Left lung (tissue), 10 donors: ENCODE data around the gene OR51A4. TPM values are rescaled to one million over a fixed set of nuclear protein-coding genes. Genes with fewer than 3 reads are reported as not detected.

Experiments used
- ATAC-seq: fragments of 200-7000 bp; cut with Tn5 transposase; one replicate; pipeline ENCODE4 v1.9.1; 2020; ENCODE audit warnings: moderate library complexity
- DNase-seq, 4 donors: peaks; one replicate each; pipeline ENCODE4 v3.0.0-alpha.2; 2013 to 2020
- H3K27ac ChIP-seq, 2 donors: fragments of 200-600 bp; sonication (generic) in 1 of 2; one replicate each; pipeline versions ENCODE4 v1.5.0 to v1.8.0; 2020 to 2021
- H3K27me3 ChIP-seq, 2 donors: fragments of 200-600 bp; sonication (generic) in 1 of 2; one replicate each; pipeline versions ENCODE4 v1.5.0 to v1.8.0; 2020 to 2021
- H3K36me3 ChIP-seq, 2 donors: fragments of 200-600 bp; sonication (generic) in 1 of 2; one replicate each; pipeline versions ENCODE4 v1.5.0 to v1.8.0; 2020 to 2021
- H3K4me1 ChIP-seq, 2 donors: fragments of 200-600 bp; one replicate each; pipeline ENCODE4 v1.8.0; 2021
- H3K4me3 ChIP-seq, 2 donors: fragments of 200-600 bp; sonication (generic) in 1 of 2; one replicate each; pipeline versions ENCODE4 v1.5.0 to v1.8.0; 2020 to 2021; ENCODE audit warnings: mild to moderate bottlenecking in 1 of 2
- H3K9me3 ChIP-seq, 2 donors: fragments of 200-600 bp; sonication (generic) in 1 of 2; one replicate each; pipeline versions ENCODE4 v1.5.0 to v1.8.0; 2020 to 2021
- CTCF ChIP-seq, 2 donors: fragments of 200-600 bp; sonication (generic) in 1 of 2; IDR thresholded peaks; one replicate each; pipeline versions ENCODE4 v1.5.0 to v1.8.0; 2021; ENCODE audit warnings: antibody characterized with exemption in 2 of 2
- intact Hi-C, 2 donors: fragments of 100-400 bp; cut with DNase I; formaldehyde crosslinking; loops; one replicate each; pipeline versions ENCODE4 v1.11.2 to v1.14.2; 2022
- polyA plus RNA-seq, 6 donors: library from polyadenylated mRNA; unstranded; fragments of 120-200 nt; gene quantifications; one replicate each; pipeline ENCODE4 v1.2.1, GENCODE V29; 2013; ENCODE audit not compliant: insufficient read length in 6 of 6
- total RNA-seq, 2 donors: library from RNA; stranded (reverse); fragmentation: NEBNext Ultra II Directional; extraction: Animal tissue kit (Norgen Biotek cat#: 25700); gene quantifications; one replicate each; pipeline ENCODE4 v1.2.1, GENCODE V29; 2021
- donor health status: DM: no; HTN: yes; CAD: no.
- donor health status: DM: no; HTN: no; CAD: no.

The OR51A4 gene
- total and polyA plus RNA-seq, 8 donors: not detected

DNA sequence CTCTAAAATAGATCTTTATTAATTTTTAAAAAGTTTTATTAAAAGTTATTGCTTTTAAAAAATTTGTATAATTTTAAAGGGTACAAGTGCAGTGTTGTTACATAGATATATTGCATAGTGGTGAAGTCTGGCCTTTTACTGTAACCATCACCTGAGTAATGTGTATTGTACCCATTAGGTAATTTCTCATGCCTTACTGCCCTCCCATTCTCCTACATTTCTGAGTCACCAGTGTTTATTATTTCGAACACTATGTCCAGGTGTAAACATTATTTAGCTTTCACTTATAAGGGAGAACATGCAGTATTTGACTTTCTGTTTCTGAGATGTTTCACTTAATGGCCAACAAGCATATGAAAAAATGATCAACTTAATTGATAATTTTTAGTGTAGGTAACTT is 25.6 kb downstream of the OR51A4 start:
- Histone ChIP-seq H3K4me1 (no peaks in the 10 kb centered on the region), H3K36me3 (no peaks in the 10 kb centered on the region), H3K9me3 (no peaks in the 10 kb centered on the region), H3K27ac (no peak overlapping the region), H3K27me3 (no peaks in the 10 kb centered on the region), H3K4me3 (no peak overlapping the region)
- no peak for TF ChIP-seq CTCF (IDR thresholded peaks at IDR 0.05)
- ATAC-seq (no peak), DNase-seq (no peak)
- intact Hi-C loops: no loop called here

DNA sequence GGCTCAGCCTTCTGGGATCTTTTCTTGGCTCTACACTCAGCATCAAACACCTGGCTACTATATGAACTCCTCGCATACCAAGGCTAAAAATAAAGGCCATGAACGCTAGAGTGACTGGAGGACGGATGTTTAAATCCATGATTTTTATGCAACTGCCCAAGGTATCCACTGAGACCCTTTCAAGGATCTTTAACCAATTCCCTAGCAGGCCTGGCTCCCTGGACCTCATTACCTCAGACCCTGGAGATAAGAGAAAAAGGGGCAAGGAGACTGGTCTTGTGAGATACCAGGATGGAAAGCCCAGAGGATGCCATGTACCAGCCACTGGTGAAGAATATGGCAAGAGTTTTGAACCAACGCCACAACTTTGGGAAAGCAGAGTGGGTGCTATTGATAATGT is 28.2 kb downstream of the OR51A4 start, which contains the start of gene OR51G2:
Gene OR51G2, minus strand, starts transcription at position 101 of the 400 bp plus-strand sequence. CDS start 3,687 bp downstream, outside the sequence.
- H3K36me3 ChIP-seq: no peaks in the 10 kb centered on the region
- no peak for TF ChIP-seq CTCF (IDR thresholded peaks at IDR 0.05)
- no peak within 1 kb of the TSS for H3K4me3 ChIP-seq
- no peak within 1 kb of the TSS for H3K27ac ChIP-seq
- intact Hi-C loops: no loop called here
- no peak for ATAC-seq
- no peaks in the 10 kb centered on the region for H3K4me1 ChIP-seq
- DNase-seq: no peak
- no peaks in the 10 kb centered on the region for H3K27me3 ChIP-seq
- H3K9me3 ChIP-seq: no peaks in the 10 kb centered on the region

DNA sequence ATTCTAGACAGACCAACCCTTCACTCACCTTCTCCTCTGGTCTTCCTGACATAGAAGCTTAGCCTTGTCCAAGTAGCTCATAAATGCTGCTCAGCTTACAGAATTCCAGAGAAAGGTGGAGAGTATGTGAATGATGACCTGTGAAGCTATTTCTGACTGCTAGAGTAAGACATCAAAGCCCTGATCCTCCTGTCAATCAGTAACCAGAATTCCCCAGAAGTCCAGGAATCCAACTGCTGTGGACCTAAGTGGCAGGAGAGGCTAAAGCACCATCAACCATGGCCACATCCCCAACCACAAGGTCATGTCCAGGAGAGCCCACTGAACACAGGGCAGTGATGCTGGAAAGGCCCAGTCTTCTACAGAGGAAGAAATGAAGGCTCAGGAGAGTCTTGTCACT is 30.8 kb downstream of the OR51A4 start:
- H3K27ac ChIP-seq: no peak overlapping the region
- DNase-seq (no peak), ATAC-seq (no peak)
- H3K36me3 ChIP-seq: no peaks in the 10 kb centered on the region
- no peaks in the 10 kb centered on the region for H3K27me3 ChIP-seq
- TF ChIP-seq CTCF (IDR thresholded peaks at IDR 0.05): no peak
- intact Hi-C loops: no loop called here
- H3K9me3 ChIP-seq: no peaks in the 10 kb centered on the region
- no peaks in the 10 kb centered on the region for H3K4me1 ChIP-seq
- no peak overlapping the region for H3K4me3 ChIP-seq

DNA sequence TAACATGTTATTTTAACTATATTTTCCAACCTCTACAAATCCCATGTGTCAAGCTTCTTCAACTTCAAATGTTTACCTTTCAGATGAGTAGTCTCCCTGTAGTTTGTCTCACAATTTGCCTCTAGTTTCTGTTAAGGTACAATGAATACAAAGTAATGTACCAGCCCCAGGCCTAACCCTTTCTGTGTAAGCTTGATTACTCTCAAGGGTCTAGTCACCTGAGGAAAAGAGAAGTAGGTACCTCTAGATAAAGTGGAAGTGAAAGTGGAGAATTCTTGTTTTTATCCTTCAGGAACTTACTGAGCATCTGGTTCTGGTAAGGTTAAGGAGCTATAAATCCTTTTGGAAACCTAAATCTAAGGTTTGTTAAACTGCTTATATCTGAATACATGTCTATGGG is 43.9 kb downstream of the OR51A4 start, which contains the start of gene OR51A7:
Gene OR51A7, plus strand, starts transcription at position 300 of the 400 bp plus-strand sequence. CDS start 3,587 bp downstream, outside the sequence.
- intact Hi-C loops: no loop called here

More for the DNA sequence above, 43.9 kb downstream of the OR51A4 start, which contains the start of gene OR51A7:
- Histone ChIP-seq H3K27me3 (no peaks in the 10 kb centered on the region), H3K27ac (no peak within 1 kb of the TSS), H3K4me3 (no peak within 1 kb of the TSS), H3K4me1 (no peaks in the 10 kb centered on the region), H3K36me3 (no peaks in the 10 kb centered on the region), H3K9me3 (no peaks in the 10 kb centered on the region)
- DNase-seq (peak in 1 of 4 donors; percentile 1), ATAC-seq (peak; percentile 43)
- no peak for TF ChIP-seq CTCF (IDR thresholded peaks at IDR 0.05)

Other genes with a start within 250 kb of the OR51A4 start
- not detected for gene OR51E2, start 249.8 kb downstream of the OR51A4 start, total RNA-seq
- gene OR51E2, start 249.8 kb downstream of the OR51A4 start, polyA plus RNA-seq: under 1 TPM in 5 of 6 donors, not detected in 1; 0.08 to 0.18 (median 0.15) TPM
- gene MMP26, start 242.8 kb downstream of the OR51A4 start, total RNA-seq: not detected
- gene MMP26, start 242.8 kb downstream of the OR51A4 start, polyA plus RNA-seq: not detected
- gene OR51F1, start 177.7 kb downstream of the OR51A4 start, total RNA-seq: not detected
- not detected for gene OR51F1, start 177.7 kb downstream of the OR51A4 start, polyA plus RNA-seq
- gene OR52R1, start 143.2 kb downstream of the OR51A4 start, total RNA-seq: not detected
- not detected for gene OR52R1, start 143.2 kb downstream of the OR51A4 start, polyA plus RNA-seq
- gene OR51F2, start 126.3 kb downstream of the OR51A4 start, total RNA-seq: not detected
- not detected for gene OR51F2, start 126.3 kb downstream of the OR51A4 start, polyA plus RNA-seq
- not detected for gene OR51S1, start 98.4 kb downstream of the OR51A4 start, total RNA-seq
- gene OR51S1, start 98.4 kb downstream of the OR51A4 start, polyA plus RNA-seq: not detected
- not detected for gene OR51T1, start 65.7 kb downstream of the OR51A4 start, total RNA-seq
- gene OR51T1, start 65.7 kb downstream of the OR51A4 start, polyA plus RNA-seq: not detected
- not detected for gene OR51A7, start 43.8 kb downstream of the OR51A4 start, total RNA-seq
- gene OR51A7, start 43.8 kb downstream of the OR51A4 start, polyA plus RNA-seq: not detected
- gene OR51G2, start 28.3 kb downstream of the OR51A4 start, total RNA-seq: not detected
- gene OR51G2, start 28.3 kb downstream of the OR51A4 start, polyA plus RNA-seq: not detected
- not detected for gene OR51G1, start 23.3 kb downstream of the OR51A4 start, total RNA-seq
- gene OR51G1, start 23.3 kb downstream of the OR51A4 start, polyA plus RNA-seq: not detected
- gene OR51A2, start 8.1 kb upstream of the OR51A4 start, total RNA-seq: not detected
- not detected for gene OR51A2, start 8.1 kb upstream of the OR51A4 start, polyA plus RNA-seq
- not detected for gene OR51L1, start 47.2 kb upstream of the OR51A4 start, total RNA-seq
- under 1 TPM in 5 of 6 donors, not detected in 1; 0.01 to 0.06 (median 0.03) TPM for gene OR51L1, start 47.2 kb upstream of the OR51A4 start, polyA plus RNA-seq
- not detected for gene OR52J3, start 98.9 kb upstream of the OR51A4 start, total RNA-seq
- gene OR52J3, start 98.9 kb upstream of the OR51A4 start, polyA plus RNA-seq: not detected
- gene OR52E2, start 112.0 kb upstream of the OR51A4 start, total RNA-seq: not detected
- not detected for gene OR52E2, start 112.0 kb upstream of the OR51A4 start, polyA plus RNA-seq
- not detected for gene OR52E1, start 122.0 kb upstream of the OR51A4 start, total RNA-seq
- not detected for gene OR52E1, start 122.0 kb upstream of the OR51A4 start, polyA plus RNA-seq
- gene OR52A5, start 190.8 kb upstream of the OR51A4 start, total RNA-seq: not detected
- not detected for gene OR52A5, start 190.8 kb upstream of the OR51A4 start, polyA plus RNA-seq
- not detected for gene OR52A1, start 207.2 kb upstream of the OR51A4 start, total RNA-seq
- under 1 TPM; 0.02 to 0.03 (median 0.03) TPM for gene OR52A1, start 207.2 kb upstream of the OR51A4 start, polyA plus RNA-seq